A673 (cell line): Measurements from ENCODE around the gene NUDC. TPM values are rescaled to one million over a fixed set of nuclear protein-coding genes. Genes with fewer than 3 reads are reported as not detected.

Experiments used
- BruUV-seq: library from RNA; stranded (reverse); fragments of 400-500 nt; replicated peaks from 2 replicates; lab custom pipeline; 2021; lab: Mats Ljungman, UMichigan
- CTCF ChIA-PET: fragments of 300-600 bp; sonication (Branson Sonifier 250); formaldehyde crosslinking; loops from one replicate; lab custom pipeline; 2022; ENCODE audit warnings: antibody characterized with exemption; lab: Charles Lee
- POLR2A ChIA-PET: fragments of 300-600 bp; sonication (Branson Sonifier 250); formaldehyde crosslinking; loops from one replicate; lab custom pipeline; 2022; ENCODE audit warnings: antibody characterized with exemption; ENCODE audit not compliant: low non-redundant PET; lab: Charles Lee
- DNase-seq: peaks from one replicate; pipeline ENCODE4 v3.0.0-alpha.2; 2015; ENCODE audit warnings: low spot score
- H3K27ac ChIP-seq: fragments of 200-600 bp; sonication (generic); 2 replicates; pipeline ENCODE4 v1.5.1; 2016; ENCODE audit warnings: mixed run types, low read depth, mild to moderate bottlenecking, mixed read lengths, antibody characterized with exemption, low read length; ENCODE audit not compliant: poor library complexity, severe bottlenecking
- H3K27me3 ChIP-seq: fragments of 200-600 bp; sonication (generic); replicated peaks from 2 replicates; pipeline ENCODE4 v1.6.1; 2017; ENCODE audit warnings: mixed run types, low read depth, mild to moderate bottlenecking, mixed read lengths, antibody characterized with exemption, low read length; ENCODE audit not compliant: insufficient read depth, poor library complexity
- H3K36me3 ChIP-seq: fragments of 200-600 bp; sonication (generic); 2 replicates; pipeline ENCODE4 v1.6.1; 2016; ENCODE audit warnings: mixed run types, mild to moderate bottlenecking, mixed read lengths, antibody characterized with exemption, low read length; ENCODE audit not compliant: insufficient read depth, poor library complexity, severe bottlenecking
- H3K4me1 ChIP-seq: fragments of 200-600 bp; sonication (generic); 2 replicates; pipeline ENCODE4 v1.6.1; 2017; ENCODE audit warnings: mixed run types, mild to moderate bottlenecking, mixed read lengths, antibody characterized with exemption, low read length; ENCODE audit not compliant: insufficient read depth, poor library complexity, severe bottlenecking
- H3K4me3 ChIP-seq: fragments of 200-600 bp; sonication (generic); 2 replicates; pipeline ENCODE4 v1.5.1; 2016; ENCODE audit warnings: low read depth, mixed run types, mild to moderate bottlenecking, mixed read lengths, low read length; ENCODE audit not compliant: poor library complexity, severe bottlenecking
- H3K9me3 ChIP-seq: fragments of 200-600 bp; sonication (generic); 2 replicates; pipeline ENCODE4 v1.6.1; 2016; ENCODE audit warnings: mixed run types, low read depth, mild to moderate bottlenecking, mixed read lengths, antibody characterized with exemption, low read length; ENCODE audit not compliant: poor library complexity, severe bottlenecking
- CTCF ChIP-seq: fragments of 300-800, 200-600 bp; sonication (generic); conservative IDR thresholded peaks from 2 replicates; pipeline ENCODE4 v1.5.1; 2017; ENCODE audit warnings: low read depth, mild to moderate bottlenecking, antibody characterized with exemption, low read length, moderate library complexity, mixed read lengths
- EZH2 ChIP-seq: fragments of 200-600 bp; sonication (generic); IDR thresholded peaks from 2 replicates; pipeline ENCODE4 v1.6.1; 2017; ENCODE audit warnings: borderline replicate concordance, low read depth, mild to moderate bottlenecking, mixed read lengths, antibody characterized with exemption, low read length; ENCODE audit not compliant: poor library complexity, severe bottlenecking
- intact Hi-C: fragments of 100-400 bp; cut with micrococcal nuclease; formaldehyde crosslinking; loops from one replicate; pipeline ENCODE4 v1.10.0; 2022; ENCODE audit not compliant: unreplicated experiment
- total RNA-seq: library from RNA; stranded (reverse); gene quantifications from 2 replicates; pipeline ENCODE4 v1.2.3, GENCODE V29; 2021

Gene NUDC
- total RNA-seq, 1 experiment from 2014 or later = 187 TPM

- no TSS peak for BruUV-seq
- Histone ChIP-seq H3K4me1 (no peaks in the 10 kb centered on the region), H3K4me3 (no peak overlapping the region), H3K27me3 (peaks cover 58% of the 10 kb centered on the region), H3K27ac (no peak overlapping the region), H3K36me3 (no peaks in the 10 kb centered on the region), H3K9me3 (peaks cover 8% of the 10 kb centered on the region)
- TF ChIP-seq EZH2 (no peak), CTCF (no peak)
- no peak for DNase-seq
- intact Hi-C loops = no loop called here
- POLR2A ChIA-PET = no interaction called here
- CTCF ChIA-PET = no interaction called here
Measured at GRCh38 chr1:26956321-26956720, 34.8 kb downstream of the NUDC start.

GRCh38 chr1:26957306-26957705 is 35.8 kb downstream of the NUDC start:
- Histone ChIP-seq H3K4me3 (no peak overlapping the region), H3K27ac (no peak overlapping the region), H3K4me1 (no peaks in the 10 kb centered on the region), H3K27me3 (peaks cover 68% of the 10 kb centered on the region), H3K9me3 (peaks cover 8% of the 10 kb centered on the region), H3K36me3 (no peaks in the 10 kb centered on the region)
- intact Hi-C loops = no loop called here
- TF ChIP-seq EZH2 = no peak
- TF ChIP-seq CTCF = no peak
- POLR2A ChIA-PET = no interaction called here
- CTCF ChIA-PET = no interaction called here
- BruUV-seq = no TSS peak
- DNase-seq = no peak

DNA sequence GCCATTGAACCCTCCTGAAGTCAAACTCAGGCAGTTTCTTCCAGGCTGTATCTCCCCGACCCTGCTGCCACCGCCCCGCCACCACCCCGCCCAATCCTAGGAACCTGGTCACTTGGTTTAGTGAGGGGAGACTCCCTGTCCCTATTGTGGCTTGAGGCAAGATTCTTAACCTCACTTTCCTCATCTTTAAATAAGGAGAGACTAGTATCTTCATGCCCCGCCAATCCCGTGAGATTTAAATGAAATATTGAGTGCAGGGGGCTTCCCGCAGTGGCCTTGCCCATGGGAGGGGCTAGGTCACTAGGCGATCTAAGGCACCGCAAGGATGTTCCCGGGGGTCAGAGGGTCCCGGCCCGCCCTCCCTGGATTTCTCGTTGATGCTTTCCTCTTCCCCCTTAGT is 37.7 kb downstream of the NUDC start:
- peaks cover 8% of the 10 kb centered on the region for H3K9me3 ChIP-seq
- DNase-seq = no peak
- CTCF ChIA-PET = no interaction called here
- no peak overlapping the region for H3K4me3 ChIP-seq
- POLR2A ChIA-PET = no interaction called here
- H3K36me3 ChIP-seq = no peaks in the 10 kb centered on the region
- peaks cover 72% of the 10 kb centered on the region for H3K27me3 ChIP-seq
- BruUV-seq = no TSS peak
- TF ChIP-seq EZH2 = no peak
- TF ChIP-seq CTCF = no peak
- intact Hi-C loops = no loop called here
- no peak overlapping the region for H3K27ac ChIP-seq
- no peaks in the 10 kb centered on the region for H3K4me1 ChIP-seq
